Skin of body (tissue), 2 donors: Measurements from ENCODE around the gene TGIF1. TPM values are rescaled to one million over a fixed set of nuclear protein-coding genes. Genes with fewer than 3 reads are reported as not detected.
"Not testable (repeated sequence)": the region's sequence is repeated elsewhere in the genome, so short reads cannot be mapped to it uniquely, and the experiment has no call there.

Experiments used
- DNase-seq: peaks from one replicate; lab custom pipeline; 2025; lab: John Stamatoyannopoulos, UW
- total RNA-seq: library from RNA; depleted of rRNA; stranded (reverse); fragments of >200 nt; gene quantifications from one replicate; pipeline ENCODE4 v1.2.3, GENCODE V29; 2014

The TGIF1 gene
- total RNA-seq: 69.0 TPM

- peak; percentile 73 for DNase-seq
These were observed at the start of gene TGIF1 for GRCh38 chr18:3450012-3450798. TSS of gene TGIF1 (plus strand) at chr18:3450172. CDS start at chr18:3450490, 318 bp downstream.

- DNase-seq: no peak
These were observed 49.2 kb upstream of the TGIF1 start for GRCh38 chr18:3400567-3401296.

GRCh38 chr18:3401669-3402620 is 48.0 kb upstream of the TGIF1 start:
- no peak for DNase-seq

GRCh38 chr18:3402982-3403451 is 47.0 kb upstream of the TGIF1 start:
- no peak for DNase-seq

GRCh38 chr18:3405713-3406112 is 44.3 kb upstream of the TGIF1 start:
- no peak for DNase-seq

- no peak for DNase-seq
These were observed 41.9 kb upstream of the TGIF1 start for GRCh38 chr18:3408107-3408506.

GRCh38 chr18:3409811-3410210 is 40.2 kb upstream of the TGIF1 start:
- DNase-seq: no peak

- DNase-seq: no peak
These were observed 39.7 kb upstream of the TGIF1 start for GRCh38 chr18:3410273-3410672.

- not testable (repeated sequence) for DNase-seq
These were observed 39.1 kb upstream of the TGIF1 start for GRCh38 chr18:3410876-3411275.

GRCh38 chr18:3411327-3411726 is 38.6 kb upstream of the TGIF1 start:
- DNase-seq: no peak

- no peak for DNase-seq
These were observed 38.1 kb upstream of the TGIF1 start for GRCh38 chr18:3411854-3412268.

GRCh38 chr18:3412528-3412927 is 37.4 kb upstream of the TGIF1 start:
- peak; percentile 26 for DNase-seq

- no peak for DNase-seq
These were observed 34.9 kb upstream of the TGIF1 start for GRCh38 chr18:3415110-3415509.

GRCh38 chr18:3418083-3418482 is 31.9 kb upstream of the TGIF1 start:
- no peak for DNase-seq

- DNase-seq: no peak
These were observed 29.1 kb upstream of the TGIF1 start for GRCh38 chr18:3420919-3421279.

GRCh38 chr18:3422905-3423304 is 27.1 kb upstream of the TGIF1 start:
- DNase-seq: no peak

GRCh38 chr18:3424280-3424890 is 25.6 kb upstream of the TGIF1 start:
- no peak for DNase-seq

GRCh38 chr18:3425030-3425429 is 24.9 kb upstream of the TGIF1 start:
- DNase-seq: no peak

- DNase-seq: no peak
These were observed 24.5 kb upstream of the TGIF1 start for GRCh38 chr18:3425446-3425845.

- DNase-seq: no peak
These were observed 23.9 kb upstream of the TGIF1 start for GRCh38 chr18:3426074-3426473.

- DNase-seq: no peak
These were observed 22.0 kb upstream of the TGIF1 start for GRCh38 chr18:3427944-3428343.
